GOT3 (cell line): ENCODE results near the gene NDUFB1.

Experiments
- DNase-seq: peaks from one replicate; lab custom pipeline; 2025; ENCODE audit warnings: mixed read lengths; lab: John Stamatoyannopoulos, UW

Gene NDUFB1

DNA sequence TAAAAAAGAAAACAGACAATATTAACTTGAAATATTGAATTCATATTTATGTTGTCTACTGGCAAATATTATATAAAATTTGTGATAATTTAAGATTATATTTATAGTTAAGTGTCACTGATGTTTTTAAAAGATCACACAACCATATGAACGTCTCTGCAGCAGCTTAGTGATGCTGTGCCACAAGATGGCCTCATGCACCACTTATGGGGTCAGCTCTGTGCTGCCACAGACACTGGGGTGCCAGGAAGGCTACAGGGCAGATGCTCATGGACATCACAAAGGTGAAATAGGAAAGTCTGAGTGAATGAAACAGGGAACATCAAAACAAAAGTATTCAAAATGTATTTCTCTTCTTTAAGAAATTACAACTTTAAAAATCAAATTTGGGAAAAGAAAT lies 28.2 kb downstream of the NDUFB1 start:
- DNase-seq, result no peak

DNA sequence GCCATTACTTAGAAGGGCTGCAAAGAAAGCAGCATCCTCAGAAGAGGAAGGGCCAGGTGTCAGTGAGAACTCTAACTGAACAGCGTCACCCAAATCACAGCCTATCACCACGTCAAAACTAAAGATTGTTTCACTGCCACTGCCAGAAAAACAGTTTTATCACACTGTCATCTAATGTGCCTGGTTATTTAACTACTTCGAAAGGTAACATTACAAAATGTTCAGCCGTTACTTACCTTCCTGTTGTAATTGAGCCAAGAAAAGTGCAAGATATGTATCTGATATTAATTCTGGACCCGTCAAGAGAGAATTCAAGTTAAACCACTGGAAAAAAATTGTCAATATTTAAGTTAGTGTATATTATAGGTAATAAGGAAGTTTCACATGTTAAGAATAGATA lies 33.0 kb downstream of the NDUFB1 start:
- DNase-seq, result no peak

GRCh38 chr14:92074555-92074954 lies 47.0 kb downstream of the NDUFB1 start:
- no peak for DNase-seq
